ENCODE measurements around the gene DDX28.
"Not testable (repeated sequence)": the region's sequence is repeated elsewhere in the genome, so short reads cannot be mapped to it uniquely, and the experiment has no call there.

Gene DDX28

DNA sequence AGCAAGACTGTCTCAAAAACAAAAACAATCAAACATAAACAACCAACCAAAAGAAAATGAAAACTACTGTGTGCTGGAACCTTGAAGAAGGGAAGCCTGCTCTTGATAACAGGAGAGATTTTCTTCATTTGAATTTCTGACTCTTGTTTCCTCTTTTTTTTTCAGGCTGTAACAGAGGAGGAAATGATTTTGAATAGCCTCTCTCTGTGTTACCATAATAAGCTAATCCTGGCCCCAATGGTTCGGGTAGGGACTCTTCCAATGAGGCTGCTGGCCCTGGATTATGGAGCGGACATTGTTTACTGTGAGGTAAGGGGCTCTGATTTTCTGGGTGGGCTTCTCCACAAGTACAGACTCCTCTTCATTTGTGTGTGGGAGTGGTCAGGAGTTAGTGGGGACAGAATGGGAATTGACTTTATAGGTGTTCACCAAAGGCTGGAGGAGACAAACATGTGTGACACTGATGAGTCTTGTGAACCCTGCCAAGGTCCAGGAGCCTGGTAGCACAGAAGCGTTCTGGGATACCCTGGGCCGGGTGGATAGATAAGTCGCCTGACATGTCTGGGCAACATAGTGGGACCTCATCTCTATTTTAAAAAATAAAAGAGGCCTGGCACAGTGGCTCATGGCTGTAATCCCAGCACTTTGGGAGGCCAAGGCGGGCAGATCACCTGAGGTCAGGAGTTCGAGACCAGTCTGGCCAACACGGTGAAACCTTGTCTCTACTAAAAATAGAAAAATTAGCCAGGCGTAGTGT is 15.0 kb upstream of the DDX28 start:
- DNase-seq (ENCODE audit: low spot score), result no peak

DNA sequence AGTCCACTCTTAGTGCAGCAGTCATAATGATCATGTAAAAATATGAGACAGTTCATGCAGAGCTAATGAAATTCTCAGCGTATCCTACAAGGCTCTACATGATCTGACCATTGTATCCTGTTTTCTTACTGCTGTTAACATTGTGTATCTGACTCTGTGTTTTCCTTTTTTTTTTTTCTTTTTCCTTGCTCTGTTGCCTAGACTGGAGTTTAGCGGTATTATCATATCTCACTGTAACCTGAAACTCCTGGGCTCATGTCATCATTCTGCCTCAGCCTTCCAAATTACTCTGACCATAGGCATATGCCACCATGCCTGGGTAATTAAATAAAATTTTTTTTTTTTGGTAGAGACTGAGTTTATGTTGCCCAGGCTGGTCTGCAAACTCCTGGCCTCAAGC is 12.2 kb upstream of the DDX28 start:
- no peak for DNase-seq (ENCODE audit: low spot score)

DNA sequence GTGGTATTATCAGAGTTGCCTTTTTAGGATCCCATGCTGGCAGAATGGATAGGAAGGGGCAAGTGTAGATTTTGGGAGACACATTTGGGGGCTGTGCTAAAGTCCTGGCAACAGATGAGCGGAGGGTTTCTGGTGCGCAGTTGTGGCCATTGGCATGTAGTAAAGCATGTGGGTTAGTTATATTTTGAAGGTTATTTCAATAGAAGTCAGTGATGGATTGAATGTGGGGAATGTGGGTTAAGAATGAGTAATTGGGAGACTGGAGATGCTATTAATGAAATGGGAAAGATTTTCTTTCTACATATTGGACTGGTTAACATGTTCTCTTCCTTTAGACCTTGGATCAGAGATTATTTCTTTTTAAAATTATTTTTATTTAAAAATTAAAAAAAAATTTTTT is 10.1 kb upstream of the DDX28 start:
- no peak for DNase-seq (ENCODE audit: low spot score)

DNA sequence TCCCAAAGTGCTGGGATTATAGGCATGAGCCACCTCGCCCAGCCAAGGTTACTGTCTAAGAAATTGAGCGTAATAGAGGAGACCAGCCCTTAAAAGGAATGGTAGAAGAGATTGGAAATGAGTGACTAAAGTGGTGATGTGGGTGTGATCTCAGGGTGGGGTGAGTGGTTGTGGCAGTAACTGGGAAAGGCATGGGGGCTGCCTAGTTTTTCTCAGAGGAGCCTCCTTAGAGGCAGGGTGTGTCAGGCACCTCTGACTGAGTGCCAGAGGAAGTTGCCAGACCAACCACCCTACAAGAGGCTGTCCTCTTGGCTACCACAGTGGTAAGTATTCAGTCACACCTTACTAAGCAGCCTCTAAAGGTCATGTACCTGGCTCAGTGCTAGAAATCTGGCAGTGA is 8.9 kb upstream of the DDX28 start:
- no peak for DNase-seq (ENCODE audit: low spot score)

DNA sequence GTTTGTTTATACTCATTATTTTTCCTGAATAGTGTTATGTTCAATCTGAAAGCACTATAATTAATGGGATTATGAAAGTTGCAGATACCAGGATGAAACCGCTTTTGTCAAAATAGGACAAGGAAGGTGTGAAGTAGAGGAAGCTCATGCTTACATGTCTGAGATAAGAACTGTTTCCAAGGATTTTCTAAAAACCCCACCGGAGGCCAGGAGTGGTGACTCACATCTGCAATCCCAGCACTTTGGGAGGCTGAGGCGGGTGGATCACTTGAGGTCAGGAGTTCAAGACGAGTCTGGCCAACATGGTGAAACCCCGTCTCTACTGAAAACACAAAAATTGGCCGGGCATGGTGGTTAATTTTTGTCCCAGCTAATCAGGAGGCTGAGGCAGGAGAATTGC is 7.1 kb upstream of the DDX28 start:
- not testable (repeated sequence) for DNase-seq (ENCODE audit: low spot score)

DNA sequence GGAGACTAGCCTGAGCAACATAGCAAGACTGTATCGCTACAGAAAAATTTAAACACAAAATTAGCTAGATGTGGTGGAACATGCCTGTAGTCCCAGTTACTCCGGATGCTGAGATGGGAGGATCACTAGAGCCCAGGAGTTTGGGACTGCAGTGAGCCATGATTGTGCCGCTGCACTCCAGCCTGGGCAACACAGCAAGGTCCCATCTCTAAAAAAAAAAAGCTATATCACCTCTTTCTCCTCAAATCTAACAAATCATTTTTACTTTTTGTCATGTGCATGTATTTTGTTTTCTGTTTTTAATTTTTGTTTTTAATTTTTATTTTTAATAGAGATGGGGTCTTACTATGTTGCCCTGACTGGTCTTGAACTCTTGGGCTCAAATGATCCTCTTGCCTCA is 6.0 kb upstream of the DDX28 start:
- no peak for DNase-seq (ENCODE audit: low spot score)

DNA sequence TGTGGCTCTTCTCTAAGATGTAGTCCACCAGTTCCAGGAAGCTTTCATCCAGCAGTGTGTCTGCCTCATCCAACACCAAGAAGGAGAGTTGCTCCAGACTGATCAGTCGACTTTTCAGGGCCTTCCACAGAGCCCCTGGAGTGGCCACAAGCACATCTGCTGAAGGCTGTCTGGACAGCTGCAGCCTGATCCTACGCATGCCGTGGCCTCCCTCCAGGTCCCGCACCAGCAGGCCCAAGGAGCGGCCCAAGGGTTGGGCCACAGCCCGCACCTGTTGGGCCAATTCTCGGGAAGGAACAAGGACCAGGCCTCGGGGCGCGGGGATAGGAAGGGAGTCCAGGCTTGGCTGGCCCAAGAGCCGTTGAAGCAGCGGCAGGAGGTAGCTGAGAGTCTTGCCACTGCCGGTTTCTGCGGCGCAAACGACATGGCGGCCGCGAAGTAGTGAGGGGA is 729 bp downstream of the DDX28 start:
- DNase-seq (ENCODE audit: low spot score), result no peak

DNA sequence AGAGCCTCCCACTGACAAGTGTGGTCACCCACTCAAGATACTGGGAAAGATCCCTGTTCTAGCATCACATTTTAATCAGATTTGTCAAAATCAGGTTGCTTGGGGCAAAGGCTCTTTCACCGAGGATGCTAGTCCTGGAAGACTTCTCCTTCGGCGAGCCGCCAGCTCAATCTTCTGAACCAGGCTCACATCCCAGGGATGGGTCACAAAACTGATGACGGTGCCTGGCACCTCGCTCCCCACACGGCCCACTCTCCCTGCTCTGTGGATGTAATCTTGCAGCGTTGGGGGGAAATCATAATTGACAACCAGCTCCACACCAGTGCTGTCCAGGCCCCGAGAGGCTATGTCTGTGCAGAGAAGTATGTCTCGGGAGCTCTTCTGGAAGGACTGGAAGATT is 1.5 kb downstream of the DDX28 start:
- DNase-seq (ENCODE audit: low spot score), result no peak

DNA sequence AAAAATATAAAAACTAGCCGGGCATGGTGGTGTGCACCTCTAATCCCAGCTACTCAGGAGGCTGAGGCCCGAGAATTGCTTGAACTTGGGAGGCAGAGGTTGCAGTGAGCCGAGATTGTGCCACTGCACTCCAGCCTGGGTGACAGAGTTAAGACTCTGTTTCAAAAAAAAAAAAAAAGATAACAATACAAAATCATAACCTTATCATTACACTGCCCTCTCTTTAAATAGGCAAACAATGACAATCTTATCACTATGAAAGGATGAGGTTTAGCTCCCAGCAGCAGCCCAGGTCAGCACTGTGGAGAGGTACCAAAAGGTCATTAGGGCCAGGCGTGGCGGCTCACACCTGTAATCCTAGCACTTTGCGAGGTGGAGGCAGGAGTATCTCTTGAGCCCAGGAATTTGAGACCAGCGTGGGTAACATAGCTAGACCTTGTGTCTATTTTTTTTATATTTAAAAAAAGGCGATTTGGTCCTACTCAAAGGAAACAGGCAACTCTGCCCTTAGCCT is 3.8 kb downstream of the DDX28 start:
- DNase-seq (ENCODE audit: low spot score), result no peak

DNA sequence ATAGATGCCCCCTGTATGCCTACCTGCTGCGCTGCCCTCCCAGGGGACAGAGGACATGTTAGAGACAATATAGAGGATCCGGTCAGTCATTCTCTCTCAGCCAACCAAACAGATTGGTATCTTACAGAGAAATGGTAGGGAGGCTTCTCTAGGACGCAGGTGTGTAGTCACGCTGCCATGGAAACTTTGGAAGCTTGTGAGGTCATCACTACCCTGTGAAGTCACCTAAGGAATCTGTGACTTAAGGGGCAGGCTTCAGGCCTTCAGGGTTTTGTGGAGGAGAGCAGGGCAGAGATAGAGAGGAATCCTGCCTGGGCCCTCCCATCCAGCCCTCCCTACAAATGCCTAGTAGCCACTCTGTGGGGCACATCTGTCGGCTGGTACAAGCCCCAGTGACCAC is 7.4 kb downstream of the DDX28 start, which contains the start of gene DPEP2NB:
Gene DPEP2NB (minus strand): TSS at position 231 of the 400 bp plus-strand sequence. CDS start 141 bp downstream, at position 90.
- no peak for DNase-seq (ENCODE audit: low spot score)

DNA sequence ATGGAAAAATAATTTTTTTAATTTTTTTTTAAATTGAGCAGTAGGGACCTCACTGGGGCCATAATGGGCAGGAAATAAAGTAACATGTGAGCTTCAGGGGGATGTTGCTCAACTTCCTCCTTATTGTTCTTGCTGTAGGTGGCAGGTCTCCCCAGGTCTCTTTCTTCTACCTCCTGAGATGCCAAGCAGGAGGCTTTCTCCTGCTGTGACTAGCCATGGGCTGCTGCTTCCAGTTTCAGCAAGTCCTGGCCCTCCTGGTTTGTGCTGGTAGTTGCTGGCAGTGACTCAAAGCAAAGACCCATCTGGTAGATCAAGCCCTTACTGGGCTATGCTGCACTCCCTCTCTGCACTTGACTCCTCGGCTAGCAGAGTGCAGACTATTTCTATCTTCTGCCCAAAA is 9.6 kb downstream of the DDX28 start:
- no peak for DNase-seq (ENCODE audit: low spot score)

DNA sequence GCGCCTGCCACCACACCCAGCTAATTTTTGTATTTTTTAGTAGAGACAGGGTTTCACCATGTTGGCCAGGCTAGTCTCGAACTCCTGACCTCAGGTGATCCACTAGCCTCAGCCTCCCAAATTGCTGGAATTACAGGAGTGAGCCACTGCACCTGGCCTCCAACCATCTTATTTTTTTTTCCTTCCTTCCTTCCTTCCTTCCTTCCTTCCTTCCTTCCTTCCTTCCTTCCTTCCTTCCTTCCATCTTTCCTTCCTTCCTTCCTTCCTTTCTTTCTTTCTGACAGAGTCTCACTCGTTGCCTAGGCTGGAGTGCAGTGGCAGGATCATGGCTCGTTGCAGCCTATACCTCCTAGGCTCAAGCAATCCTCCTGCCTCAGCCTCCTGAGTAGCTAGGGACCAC is 13.2 kb downstream of the DDX28 start:
- DNase-seq (ENCODE audit: low spot score), result not testable (repeated sequence)

DNA sequence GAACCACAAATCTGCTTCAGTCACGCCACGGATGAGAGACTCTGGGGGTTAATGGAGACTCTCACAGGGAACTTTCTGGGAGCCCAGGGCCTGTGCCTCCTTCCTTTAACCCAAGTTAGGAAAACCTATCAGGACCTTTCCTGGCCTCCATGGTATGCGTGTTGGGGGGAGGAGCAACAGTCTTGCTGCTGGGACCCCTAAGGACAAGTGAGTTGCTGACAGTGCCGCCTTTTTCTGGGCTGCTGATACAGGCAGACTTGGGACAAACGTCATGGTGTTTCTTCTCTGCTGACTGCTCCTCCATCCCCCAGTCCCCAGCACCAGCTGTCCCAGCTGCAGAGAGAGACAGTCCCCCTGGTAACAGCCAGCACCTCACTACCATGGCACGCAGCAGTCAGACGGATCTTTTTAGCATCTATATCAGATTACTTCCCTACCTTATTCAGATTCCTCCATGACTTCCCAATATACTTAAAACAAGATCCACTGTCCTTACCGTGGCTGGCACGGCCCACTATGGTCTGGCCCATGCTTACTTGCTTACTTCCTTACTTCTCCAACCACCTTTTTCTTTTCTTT is 13.8 kb downstream of the DDX28 start:
- DNase-seq (ENCODE audit: low spot score), result no peak

DNA sequence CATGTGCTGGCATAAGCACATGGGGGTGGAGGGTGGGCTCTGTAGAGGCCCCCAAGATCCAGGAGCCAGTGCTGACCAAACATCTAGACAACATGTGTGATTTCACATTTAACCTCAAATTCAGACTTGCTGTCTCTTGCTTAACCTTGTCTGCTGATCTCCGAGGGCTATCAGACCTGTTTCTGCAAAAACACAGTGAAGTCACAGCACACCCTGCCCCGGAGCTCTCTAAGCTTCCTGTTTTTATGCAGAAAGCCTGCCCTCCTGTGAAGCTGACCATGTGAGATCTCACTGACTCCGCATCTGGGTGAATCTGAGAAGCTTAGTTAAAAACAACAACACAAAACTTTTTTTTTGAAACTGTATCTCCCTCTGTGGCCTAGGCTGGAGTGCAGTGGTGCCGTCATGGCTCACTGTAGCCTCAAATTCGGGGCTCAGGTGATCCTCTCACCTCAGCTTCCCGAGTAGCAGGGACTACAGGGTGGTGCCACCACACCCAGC is 17.2 kb downstream of the DDX28 start:
- no peak for DNase-seq (ENCODE audit: low spot score)

DNA sequence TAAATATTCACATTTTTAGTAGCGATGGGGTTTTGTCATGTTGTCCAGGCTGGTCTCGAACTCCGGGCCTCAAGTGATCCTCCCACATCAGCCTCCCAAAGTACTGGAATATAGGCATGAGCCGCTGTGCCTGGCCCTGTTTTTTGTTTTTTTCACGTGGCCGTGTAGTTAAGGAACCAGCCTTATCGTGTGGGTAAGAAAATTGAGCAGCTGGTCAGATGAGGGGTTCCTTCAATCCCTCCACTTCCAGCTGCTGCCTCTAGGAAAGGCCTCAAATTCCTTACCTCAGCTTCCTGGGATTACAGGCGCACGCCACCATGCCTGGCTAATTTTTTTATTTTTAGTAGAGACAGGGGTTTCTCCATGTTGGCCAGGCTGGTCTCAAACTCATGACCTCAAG is 17.8 kb downstream of the DDX28 start:
- no peak for DNase-seq (ENCODE audit: low spot score)

DNA sequence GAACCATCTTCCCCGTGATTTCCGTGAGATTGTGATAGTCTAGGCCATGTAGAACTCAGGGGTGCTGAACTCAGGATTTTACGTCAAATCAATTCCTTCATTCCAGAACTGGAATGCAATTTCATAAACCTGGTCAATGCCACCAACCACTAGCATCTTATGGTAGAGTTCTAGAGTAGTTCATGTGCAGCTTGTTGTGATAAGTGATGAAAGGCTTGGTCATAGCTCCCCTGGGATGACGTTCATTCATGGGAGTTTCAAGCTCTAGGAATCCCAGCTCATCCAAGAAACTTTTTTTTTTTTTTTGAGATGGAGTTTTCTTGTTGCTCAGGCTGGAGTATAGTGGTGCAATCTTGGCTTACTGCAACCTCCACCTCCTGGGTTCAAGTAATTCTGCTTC is 20.0 kb downstream of the DDX28 start:
- no peak for DNase-seq (ENCODE audit: low spot score)

DNA sequence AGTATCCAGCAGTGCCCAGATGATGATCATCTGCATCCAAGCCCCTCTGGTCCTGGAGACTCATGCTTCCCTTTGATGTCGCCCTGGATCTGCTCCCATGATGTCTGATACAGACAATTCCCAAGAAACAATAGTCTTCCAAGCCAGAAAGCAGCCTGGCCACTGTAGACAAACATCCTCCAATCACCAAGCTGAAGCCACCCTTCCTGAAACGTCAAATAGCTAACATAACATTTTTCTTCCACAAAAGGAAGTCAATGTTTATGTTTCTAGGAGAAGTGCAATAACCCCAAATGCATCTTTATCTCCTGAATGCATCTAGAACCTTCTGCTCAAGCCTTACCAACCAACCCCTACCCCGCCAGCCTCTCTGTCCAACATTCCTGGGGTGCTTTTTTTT is 22.6 kb downstream of the DDX28 start:
- DNase-seq (ENCODE audit: low spot score), result no peak

DNA sequence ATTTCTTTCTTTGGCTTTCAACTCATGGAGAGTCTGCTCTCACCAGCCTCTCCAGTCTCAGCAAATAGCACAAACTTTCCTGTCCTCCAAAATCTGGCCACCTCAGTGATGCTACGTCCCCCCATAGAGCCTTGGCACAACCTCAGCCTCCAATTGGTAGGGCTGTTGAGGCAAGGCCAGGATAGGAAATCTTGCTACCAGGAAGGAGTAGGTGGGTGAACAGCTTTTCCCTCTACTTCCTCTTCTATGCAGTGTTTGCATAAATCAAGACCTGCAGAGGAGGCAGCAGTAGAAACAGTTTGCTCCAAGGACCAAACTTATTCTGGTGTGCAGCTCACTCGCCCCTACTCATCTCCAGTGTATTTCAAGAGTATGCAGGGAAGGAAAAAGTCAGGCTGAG is 23.0 kb downstream of the DDX28 start:
- DNase-seq (ENCODE audit: low spot score), result no peak

DNA sequence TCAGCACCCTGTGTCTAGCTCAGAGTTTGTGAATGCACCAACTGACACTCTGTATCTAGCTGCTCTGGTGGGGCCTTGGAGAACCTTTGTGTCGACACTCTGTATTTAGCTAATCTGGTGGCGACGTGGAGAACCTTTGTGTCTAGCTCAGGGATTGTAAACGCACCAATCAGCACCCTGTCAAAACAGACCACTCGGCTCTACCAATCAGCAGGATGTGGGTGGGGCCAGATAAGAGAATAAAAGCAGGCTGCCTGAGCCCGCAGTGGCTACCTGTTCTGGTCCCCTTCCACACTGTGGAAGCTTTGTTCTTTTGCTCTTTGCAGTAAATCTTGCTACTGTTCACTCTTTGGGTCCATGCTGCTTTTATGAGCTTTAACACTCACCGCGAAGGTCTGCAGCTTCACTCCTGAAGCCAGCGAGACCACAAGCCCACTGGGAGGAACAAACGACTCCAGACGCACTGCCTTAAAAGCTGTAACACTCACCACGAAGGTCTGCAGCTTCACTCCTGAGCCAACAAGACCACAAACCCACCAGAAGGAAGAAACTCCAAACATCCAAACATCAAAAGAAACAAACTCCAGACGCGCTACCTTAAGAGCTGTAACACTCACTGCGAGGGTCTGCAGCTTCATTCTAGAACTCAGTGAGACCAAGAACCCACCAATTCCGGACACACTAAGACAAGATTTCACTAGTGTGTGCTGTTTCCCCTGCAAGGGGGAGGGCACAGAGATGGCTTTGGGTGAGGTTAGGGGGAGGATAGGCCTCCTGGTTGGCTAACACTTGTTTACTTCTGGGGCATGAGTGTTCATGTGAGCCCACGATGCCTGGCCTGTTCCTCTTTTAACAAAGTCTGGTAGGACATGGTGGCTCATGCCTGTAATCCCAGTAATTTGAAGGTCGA is 24.0 kb downstream of the DDX28 start, which contains the start of gene DPEP2:
Gene DPEP2 (minus strand): TSS at position 706 of the 910 bp plus-strand sequence. CDS start 6,272 bp downstream, outside the sequence.
- not testable (repeated sequence) for DNase-seq (ENCODE audit: low spot score)

DNA sequence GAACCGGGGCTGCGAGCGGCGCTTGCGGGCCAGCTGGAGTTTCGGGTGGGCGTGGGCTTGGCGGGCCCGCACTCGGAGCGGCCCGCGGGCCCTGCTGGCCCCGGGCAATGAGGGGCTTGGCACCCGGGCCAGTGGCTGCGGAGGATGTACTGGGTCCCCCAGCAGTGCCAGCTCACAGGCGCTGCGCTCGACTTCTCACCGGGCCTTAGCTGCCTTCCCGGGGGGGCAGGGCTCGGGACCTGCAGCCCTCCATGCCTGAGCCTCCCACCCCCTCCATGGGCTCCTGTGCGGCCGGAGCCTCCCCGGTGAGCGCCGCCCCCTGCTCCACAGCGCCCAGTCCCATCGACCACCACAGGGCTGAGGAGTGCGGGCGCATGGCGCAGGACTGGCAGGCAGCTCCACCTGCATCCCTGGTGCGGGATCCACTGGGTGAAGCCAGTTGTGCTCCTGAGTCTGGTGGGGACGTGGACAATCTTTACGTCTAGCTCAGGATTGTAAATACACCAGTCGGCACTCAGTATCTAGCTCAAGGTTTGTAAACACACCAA is 24.7 kb downstream of the DDX28 start:
- DNase-seq (ENCODE audit: low spot score), result not testable (repeated sequence)

DNA sequence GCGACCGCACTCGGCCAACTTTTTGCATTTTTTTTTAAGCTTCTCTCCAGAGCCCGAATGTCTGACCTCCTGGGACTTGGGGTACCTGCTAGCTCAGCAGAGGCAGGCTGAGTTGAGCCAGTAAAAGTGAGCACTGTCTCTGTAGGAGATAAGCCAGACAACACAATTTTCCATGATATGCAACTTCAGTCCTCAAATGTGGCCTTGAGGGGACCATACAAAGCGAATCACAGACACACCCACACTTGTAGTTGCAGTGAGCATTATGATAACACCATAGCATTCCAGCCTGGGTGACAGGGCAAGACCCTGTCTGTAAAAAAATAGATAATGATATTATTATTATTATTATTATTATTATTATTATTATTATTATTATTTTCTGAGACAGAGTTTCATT is 26.4 kb downstream of the DDX28 start:
- DNase-seq (ENCODE audit: low spot score), result no peak

DNA sequence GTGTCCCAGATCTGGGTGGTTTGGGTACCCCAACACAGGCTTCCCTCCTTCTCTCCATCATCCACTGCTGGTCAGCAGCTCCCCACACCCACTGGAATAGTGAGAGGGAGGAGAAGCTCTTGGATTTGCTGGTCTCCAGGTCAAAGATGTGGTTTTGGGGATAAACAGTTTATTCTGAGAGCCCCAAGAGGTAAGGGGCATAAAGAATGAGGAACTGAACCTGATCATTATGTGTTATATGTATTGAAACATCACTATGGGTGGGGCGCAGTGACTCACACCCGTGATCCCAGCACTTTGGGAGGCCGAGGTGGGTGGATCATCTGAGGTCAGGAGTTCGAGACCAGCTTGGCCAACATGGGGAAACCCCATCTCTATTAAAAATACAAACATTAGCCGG is 27.6 kb downstream of the DDX28 start:
- DNase-seq (ENCODE audit: low spot score), result no peak

Measured in putamen (tissue), 1 donor.